ENCODE measurements around the gene ZNF555.

DNA sequence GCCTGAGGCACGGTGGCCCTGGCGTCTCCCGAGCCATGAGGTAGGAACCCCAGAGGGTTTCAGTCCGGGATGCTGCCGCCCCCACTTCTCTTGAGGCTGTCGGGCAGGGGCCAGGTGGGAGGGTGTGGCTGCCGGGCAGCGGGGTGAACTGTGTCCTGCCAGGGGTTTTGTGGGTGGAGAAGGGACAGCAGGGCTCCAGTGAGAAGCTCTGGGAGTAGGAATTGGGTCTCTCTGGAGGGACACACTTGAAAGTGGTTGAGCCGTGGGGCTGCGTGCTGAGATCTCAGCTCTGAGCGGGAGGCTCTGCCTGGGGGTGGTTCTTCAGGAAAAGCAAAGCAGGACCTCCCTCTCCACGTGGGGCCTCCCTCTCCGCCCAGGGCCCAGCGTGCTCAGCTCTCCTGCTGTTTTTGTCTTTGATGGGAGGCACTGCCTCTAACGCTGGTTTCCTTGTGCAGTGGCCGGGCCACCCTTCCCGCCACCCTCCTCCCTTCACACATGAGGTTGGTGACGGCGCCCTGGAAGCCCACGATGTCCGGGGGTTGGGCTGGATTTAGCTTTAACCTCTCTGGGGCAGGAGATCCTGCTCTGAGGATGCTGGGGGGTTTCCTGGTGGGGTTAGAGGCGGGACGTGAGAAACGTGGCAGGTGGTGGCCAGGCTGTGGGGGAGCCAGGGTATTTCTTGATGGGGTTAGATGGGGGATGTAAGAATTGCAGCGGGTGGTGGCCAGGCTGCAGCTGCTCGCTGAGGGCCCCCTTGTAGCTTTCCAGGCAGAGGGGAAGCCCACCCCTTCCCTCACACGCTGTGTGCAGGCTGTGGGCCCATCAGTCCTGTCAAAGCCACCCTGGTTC is 36.9 kb upstream of the ZNF555 start:
- TF ChIP-seq, protein P1, sequence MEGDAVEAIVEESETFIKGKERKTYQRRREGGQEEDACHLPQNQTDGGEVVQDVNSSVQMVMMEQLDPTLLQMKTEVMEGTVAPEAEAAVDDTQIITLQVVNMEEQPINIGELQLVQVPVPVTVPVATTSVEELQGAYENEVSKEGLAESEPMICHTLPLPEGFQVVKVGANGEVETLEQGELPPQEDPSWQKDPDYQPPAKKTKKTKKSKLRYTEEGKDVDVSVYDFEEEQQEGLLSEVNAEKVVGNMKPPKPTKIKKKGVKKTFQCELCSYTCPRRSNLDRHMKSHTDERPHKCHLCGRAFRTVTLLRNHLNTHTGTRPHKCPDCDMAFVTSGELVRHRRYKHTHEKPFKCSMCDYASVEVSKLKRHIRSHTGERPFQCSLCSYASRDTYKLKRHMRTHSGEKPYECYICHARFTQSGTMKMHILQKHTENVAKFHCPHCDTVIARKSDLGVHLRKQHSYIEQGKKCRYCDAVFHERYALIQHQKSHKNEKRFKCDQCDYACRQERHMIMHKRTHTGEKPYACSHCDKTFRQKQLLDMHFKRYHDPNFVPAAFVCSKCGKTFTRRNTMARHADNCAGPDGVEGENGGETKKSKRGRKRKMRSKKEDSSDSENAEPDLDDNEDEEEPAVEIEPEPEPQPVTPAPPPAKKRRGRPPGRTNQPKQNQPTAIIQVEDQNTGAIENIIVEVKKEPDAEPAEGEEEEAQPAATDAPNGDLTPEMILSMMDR (IDR thresholded peaks at IDR 0.05; ENCODE audit: borderline replicate concordance, extremely low read depth, low read length, poor library complexity, severe bottlenecking), result no peak
- no peak for TF ChIP-seq EZH2 (IDR thresholded peaks at IDR 0.05; ENCODE audit: borderline replicate concordance, low read depth, low read length, severe bottlenecking)

Measured in DND-41 (cell line).